B cell (primary cell): ENCODE results near the gene NANOS3.

ENCODE experiments used
- CTCF ChIP-seq: fragments of 200-600 bp; IDR thresholded peaks from one replicate; pipeline ENCODE4 v1.8.0; 2022; ENCODE audit warnings: antibody characterized with exemption, mild to moderate bottlenecking
- EZH2 ChIP-seq: IDR thresholded peaks from 2 replicates; pipeline ENCODE4 v1.6.1; 2012; ENCODE audit warnings: borderline replicate concordance, low read depth, mild to moderate bottlenecking, moderate library complexity, low read length; ENCODE audit not compliant: insufficient read depth, poor library complexity, severe bottlenecking

GRCh38 chr19:13918726-13919411, 41.9 kb downstream of the NANOS3 start:
- TF ChIP-seq EZH2 (no peak), CTCF (no peak)
